HepG2 (cell line): ENCODE measurements around the gene C19orf38. TPM values are rescaled to one million over a fixed set of nuclear protein-coding genes. Genes with fewer than 3 reads are reported as not detected.

Experiments used
- ATAC-seq: fragments of 200-7000 bp; cut with Tn5 transposase; 3 replicates; pipeline ENCODE4 v1.9.1; 2020; ENCODE audit warnings: mild to moderate bottlenecking, moderate library complexity
- BruUV-seq: library from RNA; stranded (reverse); fragments of 400-500 nt; replicated peaks from 2 replicates; lab custom pipeline; 2021; lab: Mats Ljungman, UMichigan
- CTCF ChIA-PET: fragments of 300-600 bp; formaldehyde crosslinking; extraction: SDS; loops from one replicate; lab custom pipeline; 2021; ENCODE audit warnings: low total read pairs, inconsistent platforms, low intra/inter-chr PET ratio; lab: Yijun Ruan, JAX
- POLR2A ChIA-PET: fragments of 350-600 bp; sonication (Branson Sonifier 250); formaldehyde crosslinking; loops from one replicate; lab custom pipeline; 2020; ENCODE audit warnings: antibody characterized with exemption, inconsistent platforms; lab: Yijun Ruan, JAX
- DNase-seq: peaks from one replicate; pipeline ENCODE4 v3.0.0-alpha.2; 2015; ENCODE audit warnings: low spot score
- FAIRE-seq: peaks from 3 replicates; lab custom pipeline; 2011; peaks lifted over from hg19 to GRCh38; lab: Jason Lieb, UNC
- H2AFZ ChIP-seq: one replicate; pipeline ENCODE4 v1.6.1; 2011; ENCODE audit warnings: low read length, inconsistent platforms
- H3K27ac ChIP-seq: fragments of 300-600 bp; 3 replicates; pipeline ENCODE4 v1.8.0; 2011; ENCODE audit warnings: mixed run types, mild to moderate bottlenecking, mixed read lengths, low read length, inconsistent platforms; ENCODE audit not compliant: insufficient read depth; ENCODE audit errors: extremely low read length
- H3K27me3 ChIP-seq, 2 experiments: fragments of 200-600 bp in 1 of 2; 2 replicates in 1 of 2; 3 replicates in 1 of 2; pipeline versions ENCODE4 v1.6.0 to v1.8.0; 2011; ENCODE audit warnings: low read length in 2 of 2, mild to moderate bottlenecking in 2 of 2, moderate library complexity in 2 of 2, inconsistent platforms in 1 of 2; ENCODE audit not compliant: insufficient read depth in 2 of 2, control insufficient read depth in 1 of 2
- H3K36me3 ChIP-seq, 2 experiments: fragments of 200-600 bp in 1 of 2; replicated peaks in 1 of 2; 2 replicates in 1 of 2; 3 replicates in 1 of 2; pipeline versions ENCODE4 v1.5.1 to v1.8.0; 2011; ENCODE audit warnings: low read length in 2 of 2, inconsistent platforms in 1 of 2; ENCODE audit not compliant: insufficient read depth in 2 of 2, control insufficient read depth in 1 of 2
- H3K4me1 ChIP-seq: 2 replicates; pipeline ENCODE4 v1.5.1; 2012; ENCODE audit warnings: low read length, inconsistent platforms; ENCODE audit not compliant: insufficient read depth
- H3K4me2 ChIP-seq: 2 replicates; pipeline ENCODE4 v1.6.0; 2011; ENCODE audit warnings: low read depth, low read length, inconsistent platforms
- H3K4me3 ChIP-seq, 3 experiments: fragments of 200-600 bp in 1 of 3; sonication (generic), shearing (Covaris generic) in 1 of 3; replicated peaks in 1 of 3; 2 replicates each; pipeline ENCODE4 v1.5.1; 2011 to 2016; ENCODE audit warnings: low read length in 3 of 3, inconsistent platforms in 2 of 3, low read depth in 2 of 3, mild to moderate bottlenecking in 2 of 3, control low read depth in 1 of 3, mixed read lengths in 1 of 3; ENCODE audit not compliant: insufficient read depth in 1 of 3
- H3K79me2 ChIP-seq: one replicate; pipeline ENCODE4 v1.6.1; 2011; ENCODE audit warnings: low read length, inconsistent platforms; ENCODE audit not compliant: insufficient read depth
- H3K9ac ChIP-seq: 2 replicates; pipeline ENCODE4 v1.6.0; 2011; ENCODE audit warnings: mild to moderate bottlenecking, low read depth, low read length, inconsistent platforms; ENCODE audit not compliant: insufficient read depth
- H3K9me3 ChIP-seq: 2 replicates; pipeline ENCODE4 v1.5.1; 2012; ENCODE audit warnings: mild to moderate bottlenecking, low read length
- H4K20me1 ChIP-seq: 2 replicates; pipeline ENCODE4 v1.6.0; 2011; ENCODE audit warnings: inconsistent platforms, mild to moderate bottlenecking, low read length, moderate library complexity; ENCODE audit not compliant: insufficient read depth
- RERE ChIP-seq: IDR thresholded peaks from 2 replicates; pipeline ENCODE4 v1.6.1; 2016; ENCODE audit warnings: low read depth, missing genetic modification reagents, missing compliant biosample characterization
- ZBTB7A ChIP-seq: sonication (generic); formaldehyde crosslinking; IDR thresholded peaks from 2 replicates; pipeline ENCODE4 v1.8.0; 2022; ENCODE audit warnings: mild to moderate bottlenecking, missing genetic modification reagents
- ZNF30 ChIP-seq: sonication (generic); formaldehyde crosslinking; IDR thresholded peaks from 2 replicates; pipeline ENCODE4 v1.5.0; 2020; ENCODE audit warnings: mild to moderate bottlenecking, missing genetic modification reagents
- ZSCAN25 ChIP-seq: sonication (generic); formaldehyde crosslinking; IDR thresholded peaks from 2 replicates; pipeline ENCODE4 v1.8.0; 2022; ENCODE audit warnings: mild to moderate bottlenecking, missing genetic modification reagents
- WGBS: methylation state at CpG from one replicate; pipeline ENCODE4 v1.1.6; 2017; ENCODE audit warnings: low lambda C conversion rate; 5-methylcytosine and 5-hydroxymethylcytosine counted together
- in situ Hi-C: cut with HindIII; loops from 2 replicates; pipeline ENCODE4 v1.10.0; 2017; ENCODE audit warnings: low pct_unique_long_range_greater_than_20kb; ENCODE audit not compliant: extremely low pct_ligation_motif_present
- intact Hi-C: fragments of 100-400 bp; cut with micrococcal nuclease; formaldehyde crosslinking; loops from one replicate; pipeline ENCODE4 v1.10.0; 2022; ENCODE audit not compliant: unreplicated experiment
- polyA plus RNA-seq, 8 experiments: library from polyadenylated mRNA; depleted of rRNA in 3 of 8; stranded (reverse) in 7 of 8; unstranded in 1 of 8; fragments of >200 nt; fragmentation: Illumina TruSeq in 4 of 8; extraction: Trizol in 4 of 8; gene quantifications; 2 replicates each; pipeline versions ENCODE4 v1.2.1 to v1.2.3, GENCODE V29; 2011 to 2016; ENCODE audit warnings: low read depth in 4 of 8, missing spikeins in 1 of 8, mixed read lengths in 1 of 8; ENCODE audit not compliant: insufficient read depth in 1 of 8
- total RNA-seq, 5 experiments: library from RNA; depleted of rRNA; stranded (reverse); fragments of >200 nt; fragmentation: Illumina TruSeq; extraction: Trizol; gene quantifications; 2 replicates each; pipeline ENCODE4 v1.2.3, GENCODE V29; 2016; ENCODE audit warnings: low read depth in 1 of 5

Gene C19orf38
- total and polyA plus RNA-seq, 2 of the 13 experiments (the other 11 are each of a cell fraction or from before 2014, with no cell fraction given), result 0.11 TPM; not detected in 1

GRCh38 chr19:10816691-10817090 is 31.5 kb upstream of the C19orf38 start:
- BruUV-seq, result no TSS peak
- no peak overlapping the region for H3K27ac ChIP-seq
- TF ChIP-seq RERE (CRISPR knock-in tag) (no peak), ZBTB7A (CRISPR knock-in tag) (no peak), ZSCAN25 (CRISPR knock-in tag) (no peak), ZNF30 (CRISPR knock-in tag) (no peak)
- TF ChIP-seq, all 625 proteins: peak for 0
- H3K9ac ChIP-seq, result no peak overlapping the region
- WGBS, result 91% methylated on average over 9 of the region's 11 CpGs
- H3K4me3 ChIP-seq, result no peak overlapping the region
- peaks cover 13 to 46% of the 10 kb centered on the region in 2 experiments; a peak in 4 of 5 replicates for H3K36me3 ChIP-seq
- H2AFZ ChIP-seq, result no peak overlapping the region
- H3K79me2 ChIP-seq, result no peaks in the 10 kb centered on the region
- FAIRE-seq, result no peak
- ChIA-PET POLR2A (no interaction called here), CTCF (no interaction called here)
- peaks cover 13% of the 10 kb centered on the region for H3K4me1 ChIP-seq
- in situ Hi-C loops (no loop called here), intact Hi-C loops (no loop called here)
- H3K4me2 ChIP-seq, result no peak overlapping the region
- H3K9me3 ChIP-seq, result no peaks in the 10 kb centered on the region
- peaks cover 0 to 2% of the 10 kb centered on the region in 2 experiments; a peak in 1 of 5 replicates for H3K27me3 ChIP-seq
- no peak for ATAC-seq
- no peaks in the 10 kb centered on the region for H4K20me1 ChIP-seq
- no peak for DNase-seq
